Mucosa of rectum (tissue), 2 donors: ENCODE measurements around the gene TANGO2.

Experiments used
- H3K27ac ChIP-seq, 2 donors: one replicate each; pipeline ENCODE4 v1.7.0; 2013; ENCODE audit warnings: inconsistent platforms in 2 of 2, low read depth in 2 of 2, low read length in 2 of 2
- H3K27me3 ChIP-seq, 2 donors: one replicate each; pipeline ENCODE4 v1.7.0; 2013; ENCODE audit warnings: low read length in 2 of 2; ENCODE audit not compliant: control insufficient read depth in 2 of 2, insufficient read depth in 2 of 2
- H3K36me3 ChIP-seq, 2 donors: one replicate each; pipeline ENCODE4 v1.7.0; 2013; ENCODE audit warnings: low read length in 2 of 2; ENCODE audit not compliant: control insufficient read depth in 2 of 2, insufficient read depth in 2 of 2
- H3K4me1 ChIP-seq, 2 donors: one replicate each; pipeline ENCODE4 v1.7.0; 2013; ENCODE audit warnings: low read length in 2 of 2, mild to moderate bottlenecking in 1 of 2; ENCODE audit not compliant: control insufficient read depth in 2 of 2, insufficient read depth in 2 of 2
- H3K4me3 ChIP-seq, 2 donors: one replicate each; pipeline ENCODE4 v1.7.0; 2013; ENCODE audit warnings: low read length in 2 of 2
- H3K9ac ChIP-seq, 2 donors: one replicate each; pipeline ENCODE4 v1.7.0; 2013; ENCODE audit warnings: low read length in 2 of 2, low read depth in 1 of 2, mild to moderate bottlenecking in 1 of 2
- H3K9me3 ChIP-seq, 2 donors: one replicate each; pipeline ENCODE4 v1.7.0; 2013; ENCODE audit warnings: low read length in 2 of 2; ENCODE audit not compliant: control insufficient read depth in 2 of 2
- donor health status: healthy.
- donor health status: Normal muscosa, but diverticular disease.

Gene TANGO2

GRCh38 chr22:19990609-19991394 lies 30.1 kb upstream of the TANGO2 start:
- Histone ChIP-seq H3K4me3 (no peak overlapping the region), H3K27ac (no peak overlapping the region), H3K36me3 (no peaks in the 10 kb centered on the region), H3K9me3 (no peaks in the 10 kb centered on the region), H3K27me3 (no peaks in the 10 kb centered on the region), H3K4me1 (peaks cover 11 to 13% of the 10 kb centered on the region in 2 donors), H3K9ac (no peak overlapping the region)

- Histone ChIP-seq H3K27ac (no peak overlapping the region), H3K9ac (no peak overlapping the region), H3K36me3 (no peaks in the 10 kb centered on the region)
These were observed 29.6 kb upstream of the TANGO2 start for GRCh38 chr22:19991395-19991644.

GRCh38 chr22:19991645-19992451 lies 29.1 kb upstream of the TANGO2 start:
- H3K4me3 ChIP-seq, result no peak overlapping the region
- no peaks in the 10 kb centered on the region for H3K27me3 ChIP-seq
- H3K4me1 ChIP-seq, result peaks cover 3% of the 10 kb centered on the region in 2 donors
- H3K27ac ChIP-seq, result no peak overlapping the region
- no peak overlapping the region for H3K9ac ChIP-seq
- H3K36me3 ChIP-seq, result no peaks in the 10 kb centered on the region
- no peaks in the 10 kb centered on the region for H3K9me3 ChIP-seq

More at GRCh38 chr22:19991395-19991644, 29.6 kb upstream of the TANGO2 start:
- Histone ChIP-seq H3K27me3 (no peaks in the 10 kb centered on the region), H3K4me1 (peaks cover 6 to 8% of the 10 kb centered on the region in 2 donors), H3K4me3 (no peak overlapping the region), H3K9me3 (no peaks in the 10 kb centered on the region)

GRCh38 chr22:19992481-19992911 lies 28.4 kb upstream of the TANGO2 start:
- H3K4me1 ChIP-seq, result peaks cover under 1 to 2% of the 10 kb centered on the region in 2 donors
- no peaks in the 10 kb centered on the region for H3K36me3 ChIP-seq
- H3K4me3 ChIP-seq, result no peak overlapping the region
- no peaks in the 10 kb centered on the region for H3K9me3 ChIP-seq
- H3K27me3 ChIP-seq, result no peaks in the 10 kb centered on the region
- no peak overlapping the region for H3K9ac ChIP-seq
- H3K27ac ChIP-seq, result no peak overlapping the region

- Histone ChIP-seq H3K9ac (no peak overlapping the region), H3K27ac (no peak overlapping the region), H3K4me3 (no peak overlapping the region), H3K27me3 (no peaks in the 10 kb centered on the region), H3K4me1 (peaks cover 0 to 2% of the 10 kb centered on the region in 2 donors), H3K36me3 (no peaks in the 10 kb centered on the region), H3K9me3 (no peaks in the 10 kb centered on the region)
These were observed 28.0 kb upstream of the TANGO2 start for GRCh38 chr22:19992921-19993355.

GRCh38 chr22:19993926-19994325 lies 27.0 kb upstream of the TANGO2 start:
- peaks cover 0 to 2% of the 10 kb centered on the region in 2 donors for H3K4me1 ChIP-seq
- H3K27ac ChIP-seq, result no peak overlapping the region
- no peak overlapping the region for H3K4me3 ChIP-seq

GRCh38 chr22:19994851-19995610 lies 25.9 kb upstream of the TANGO2 start:
- Histone ChIP-seq H3K4me3 (no peak overlapping the region), H3K4me1 (peaks cover 0 to 2% of the 10 kb centered on the region in 2 donors), H3K9me3 (no peaks in the 10 kb centered on the region), H3K9ac (no peak overlapping the region), H3K27ac (no peak overlapping the region), H3K36me3 (no peaks in the 10 kb centered on the region), H3K27me3 (no peaks in the 10 kb centered on the region)

More at GRCh38 chr22:19993926-19994325, 27.0 kb upstream of the TANGO2 start:
- no peaks in the 10 kb centered on the region for H3K9me3 ChIP-seq
- H3K27me3 ChIP-seq, result no peaks in the 10 kb centered on the region
- no peak overlapping the region for H3K9ac ChIP-seq
- H3K36me3 ChIP-seq, result no peaks in the 10 kb centered on the region

- Histone ChIP-seq H3K27ac (peak overlapping the region in 1 of 2 donors; percentile 23), H3K4me3 (no peak overlapping the region), H3K27me3 (no peaks in the 10 kb centered on the region), H3K36me3 (no peaks in the 10 kb centered on the region), H3K9me3 (no peaks in the 10 kb centered on the region), H3K4me1 (peaks cover 0 to 2% of the 10 kb centered on the region in 2 donors), H3K9ac (no peak overlapping the region)
These were observed 25.1 kb upstream of the TANGO2 start for GRCh38 chr22:19995611-19996339.

GRCh38 chr22:19996694-19997384 lies 24.1 kb upstream of the TANGO2 start:
- H3K27ac ChIP-seq, result no peak overlapping the region
- no peaks in the 10 kb centered on the region for H3K36me3 ChIP-seq
- no peaks in the 10 kb centered on the region for H3K9me3 ChIP-seq
- no peak overlapping the region for H3K4me3 ChIP-seq
- no peaks in the 10 kb centered on the region for H3K27me3 ChIP-seq
- no peak overlapping the region for H3K9ac ChIP-seq
- H3K4me1 ChIP-seq, result peaks cover 0 to 2% of the 10 kb centered on the region in 2 donors
